ENCODE measurements around the gene MS4A4E. TPM values are rescaled to one million over a fixed set of nuclear protein-coding genes. Genes with fewer than 3 reads are reported as not detected.

MS4A4E gene
- polyA plus RNA-seq, 1 donor (not counting 4 experiments of a cell fraction or from before 2014, with no cell fraction given): not detected

GRCh38 chr11:60281485-60281884 lies 38.5 kb upstream of the MS4A4E start:
- Histone ChIP-seq H3K27ac (ENCODE audit: control insufficient read depth, insufficient read depth, low read length) (no peak overlapping the region), H2AFZ (ENCODE audit: control insufficient read depth, low read length) (no peak overlapping the region), H3K4me2 (ENCODE audit: control insufficient read depth, extremely low read depth, insufficient read depth, low read depth, low read length) (no peak overlapping the region), H4K20me1 (ENCODE audit: control insufficient read depth, extremely low read depth, insufficient read depth, low read length) (no peaks in the 10 kb centered on the region), H3K4me1 (ENCODE audit: control insufficient read depth, extremely low read depth, insufficient read depth, low read length) (no peaks in the 10 kb centered on the region), H3K4me3 (ENCODE audit: control insufficient read depth in 2 of 3, extremely low read depth in 1 of 3, insufficient read depth in 2 of 3, low read depth in 1 of 3, low read length in 3 of 3) (no peak overlapping the region), H3K27me3 (ENCODE audit: control insufficient read depth, extremely low read depth, insufficient read depth, low read length) (no peaks in the 10 kb centered on the region), H3K9ac (ENCODE audit: control insufficient read depth, extremely low read depth, insufficient read depth, low read length) (no peak overlapping the region), H3K79me2 (ENCODE audit: control insufficient read depth, insufficient read depth, low read length) (no peaks in the 10 kb centered on the region), H3K36me3 (ENCODE audit: control insufficient read depth in 2 of 2, extremely low read depth in 1 of 2, insufficient read depth in 2 of 2, low read length in 2 of 2) (no peaks in the 10 kb centered on the region), H3K9me3 (ENCODE audit: control insufficient read depth, low read depth, low read length) (no peaks in the 10 kb centered on the region), H3K9me1 (ENCODE audit: control insufficient read depth, extremely low read depth, insufficient read depth, low read length) (no peaks in the 10 kb centered on the region)
- TF ChIP-seq EZH2 (IDR thresholded peaks at IDR 0.05; ENCODE audit: low read length) (no peak), CTCF (optimal IDR thresholded peaks at IDR 0.05 in 1 of 3, IDR thresholded peaks at IDR 0.05 in 1 of 3, conservative IDR thresholded peaks at IDR 0.05 in 1 of 3; ENCODE audit: extremely low read depth in 1 of 3, insufficient read depth in 2 of 3, low read length in 3 of 3) (no peak)
- FAIRE-seq (no peak), DNase-seq (ENCODE audit: low read depth, low spot score) (no peak)
- dilution Hi-C loops (cut with MboI; ENCODE audit: extremely low pct_ligation_motif_present, low sequenced_read_pairs): no loop called here

GRCh38 chr11:60280412-60280811 lies 37.5 kb upstream of the MS4A4E start, which contains the start of gene MS4A4A:
Gene MS4A4A (plus strand): TSS chr11:60280666. CDS start chr11:60280676, 10 bp downstream.
- Histone ChIP-seq H4K20me1 (ENCODE audit: control insufficient read depth, extremely low read depth, insufficient read depth, low read length) (no peaks in the 10 kb centered on the region), H3K4me3 (ENCODE audit: control insufficient read depth in 2 of 3, extremely low read depth in 1 of 3, insufficient read depth in 2 of 3, low read depth in 1 of 3, low read length in 3 of 3) (no peak within 1 kb of the TSS), H3K9me3 (ENCODE audit: control insufficient read depth, low read depth, low read length) (no peaks in the 10 kb centered on the region), H3K9ac (ENCODE audit: control insufficient read depth, extremely low read depth, insufficient read depth, low read length) (no peak within 1 kb of the TSS), H3K4me1 (ENCODE audit: control insufficient read depth, extremely low read depth, insufficient read depth, low read length) (no peaks in the 10 kb centered on the region), H3K79me2 (ENCODE audit: control insufficient read depth, insufficient read depth, low read length) (no peaks in the 10 kb centered on the region), H2AFZ (ENCODE audit: control insufficient read depth, low read length) (no peak within 1 kb of the TSS), H3K27me3 (ENCODE audit: control insufficient read depth, extremely low read depth, insufficient read depth, low read length) (no peaks in the 10 kb centered on the region), H3K27ac (ENCODE audit: control insufficient read depth, insufficient read depth, low read length) (no peak within 1 kb of the TSS), H3K36me3 (ENCODE audit: control insufficient read depth in 2 of 2, extremely low read depth in 1 of 2, insufficient read depth in 2 of 2, low read length in 2 of 2) (no peaks in the 10 kb centered on the region), H3K9me1 (ENCODE audit: control insufficient read depth, extremely low read depth, insufficient read depth, low read length) (no peaks in the 10 kb centered on the region), H3K4me2 (ENCODE audit: control insufficient read depth, extremely low read depth, insufficient read depth, low read depth, low read length) (no peak within 1 kb of the TSS)
- FAIRE-seq: no peak
- dilution Hi-C loops (cut with MboI; ENCODE audit: extremely low pct_ligation_motif_present, low sequenced_read_pairs): no loop called here
- TF ChIP-seq CTCF (optimal IDR thresholded peaks at IDR 0.05 in 1 of 3, IDR thresholded peaks at IDR 0.05 in 1 of 3, conservative IDR thresholded peaks at IDR 0.05 in 1 of 3; ENCODE audit: extremely low read depth in 1 of 3, insufficient read depth in 2 of 3, low read length in 3 of 3): no peak
- no peak for TF ChIP-seq EZH2 (IDR thresholded peaks at IDR 0.05; ENCODE audit: low read length)
- no peak for DNase-seq (ENCODE audit: low read depth, low spot score)
